Activated B cell treated with CpG ODN at 0.5 μM for 24 hours (primary cell): ENCODE data around the gene APP. TPM values are rescaled to one million over a fixed set of nuclear protein-coding genes. Genes with fewer than 3 reads are reported as not detected.

ENCODE experiments used
- ATAC-seq: fragments of 200-7000 bp; cut with Tn5 transposase; one replicate; pipeline ENCODE4 v1.10.0; 2021; ENCODE audit warnings: low read depth, mild to moderate bottlenecking, moderate library complexity
- CTCF ChIA-PET: fragments of 350-600 bp; sonication (Branson Sonifier 250); formaldehyde crosslinking; loops from one replicate; lab custom pipeline; 2021; ENCODE audit warnings: antibody characterized with exemption; lab: Charles Lee
- POLR2A ChIA-PET: fragments of 350-600 bp; sonication (Branson Sonifier 250); formaldehyde crosslinking; loops from one replicate; lab custom pipeline; 2021; ENCODE audit warnings: antibody characterized with exemption; lab: Charles Lee
- DNase-seq: peaks from one replicate; pipeline ENCODE4 v3.0.0; 2022
- H3K27ac Mint-ChIP-seq: one replicate; pipeline ENCODE4 v1.8.0; 2020; ENCODE audit warnings: mixed read lengths
- H3K27me3 Mint-ChIP-seq: one replicate; pipeline ENCODE4 v1.8.0; 2021; ENCODE audit warnings: mixed read lengths
- H3K36me3 Mint-ChIP-seq: one replicate; pipeline ENCODE4 v1.8.0; 2021; ENCODE audit warnings: low read depth, mixed read lengths
- H3K4me1 Mint-ChIP-seq: one replicate; pipeline ENCODE4 v1.8.0; 2021; ENCODE audit warnings: mixed read lengths
- H3K4me3 Mint-ChIP-seq: one replicate; pipeline ENCODE4 v1.8.0; 2020; ENCODE audit warnings: mild to moderate bottlenecking, mixed read lengths
- H3K9me3 Mint-ChIP-seq: one replicate; pipeline ENCODE4 v1.8.0; 2020; ENCODE audit warnings: mixed read lengths
- intact Hi-C: fragments of 100-400 bp; cut with micrococcal nuclease; formaldehyde crosslinking; loops from one replicate; pipeline ENCODE4 v1.15.1; 2024
- total RNA-seq: library from RNA; stranded (reverse); gene quantifications from 2 replicates; pipeline ENCODE4 v1.2.3, GENCODE V29; 2022
- TF ChIP-seq, protein P1 (sequence below): fragments of 200-600 bp; IDR thresholded peaks from one replicate; pipeline ENCODE4 v1.8.0; 2022; ENCODE audit warnings: antibody characterized with exemption, mild to moderate bottlenecking

The APP gene
- total RNA-seq, 1 donor from 2014 or later, result 32.1 TPM

DNA sequence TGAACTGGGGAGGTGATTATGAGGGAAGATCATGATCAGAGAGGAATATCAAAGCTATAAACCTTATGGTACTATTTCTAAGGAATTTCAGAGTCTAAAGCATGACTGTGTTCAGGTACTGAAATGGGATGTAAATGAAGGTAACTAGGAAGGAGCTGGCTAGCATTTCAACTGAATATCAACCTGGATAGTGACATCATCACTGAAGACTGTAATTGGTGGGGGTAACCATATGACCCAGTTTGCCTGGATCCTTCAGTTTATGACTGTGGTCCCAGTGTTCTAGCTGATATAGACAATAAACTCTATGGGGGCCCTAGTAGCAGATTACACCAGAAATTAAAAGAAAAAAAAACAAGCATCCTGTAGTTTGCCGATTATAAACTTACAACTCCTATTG lies 120.8 kb downstream of the APP start:
- ChIA-PET POLR2A (no interaction called here), CTCF (no interaction called here)
- TF ChIP-seq, protein P1, sequence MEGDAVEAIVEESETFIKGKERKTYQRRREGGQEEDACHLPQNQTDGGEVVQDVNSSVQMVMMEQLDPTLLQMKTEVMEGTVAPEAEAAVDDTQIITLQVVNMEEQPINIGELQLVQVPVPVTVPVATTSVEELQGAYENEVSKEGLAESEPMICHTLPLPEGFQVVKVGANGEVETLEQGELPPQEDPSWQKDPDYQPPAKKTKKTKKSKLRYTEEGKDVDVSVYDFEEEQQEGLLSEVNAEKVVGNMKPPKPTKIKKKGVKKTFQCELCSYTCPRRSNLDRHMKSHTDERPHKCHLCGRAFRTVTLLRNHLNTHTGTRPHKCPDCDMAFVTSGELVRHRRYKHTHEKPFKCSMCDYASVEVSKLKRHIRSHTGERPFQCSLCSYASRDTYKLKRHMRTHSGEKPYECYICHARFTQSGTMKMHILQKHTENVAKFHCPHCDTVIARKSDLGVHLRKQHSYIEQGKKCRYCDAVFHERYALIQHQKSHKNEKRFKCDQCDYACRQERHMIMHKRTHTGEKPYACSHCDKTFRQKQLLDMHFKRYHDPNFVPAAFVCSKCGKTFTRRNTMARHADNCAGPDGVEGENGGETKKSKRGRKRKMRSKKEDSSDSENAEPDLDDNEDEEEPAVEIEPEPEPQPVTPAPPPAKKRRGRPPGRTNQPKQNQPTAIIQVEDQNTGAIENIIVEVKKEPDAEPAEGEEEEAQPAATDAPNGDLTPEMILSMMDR, result no peak
- no peaks in the 10 kb centered on the region for H3K9me3 Mint-ChIP-seq
- no peaks in the 10 kb centered on the region for H3K4me1 Mint-ChIP-seq
- ATAC-seq (no peak), DNase-seq (no peak)
- H3K36me3 Mint-ChIP-seq, result peaks cover 41% of the 10 kb centered on the region
- no peak overlapping the region for H3K27ac Mint-ChIP-seq
- no peaks in the 10 kb centered on the region for H3K27me3 Mint-ChIP-seq
- intact Hi-C loops, result no loop called here
- no peak overlapping the region for H3K4me3 Mint-ChIP-seq

DNA sequence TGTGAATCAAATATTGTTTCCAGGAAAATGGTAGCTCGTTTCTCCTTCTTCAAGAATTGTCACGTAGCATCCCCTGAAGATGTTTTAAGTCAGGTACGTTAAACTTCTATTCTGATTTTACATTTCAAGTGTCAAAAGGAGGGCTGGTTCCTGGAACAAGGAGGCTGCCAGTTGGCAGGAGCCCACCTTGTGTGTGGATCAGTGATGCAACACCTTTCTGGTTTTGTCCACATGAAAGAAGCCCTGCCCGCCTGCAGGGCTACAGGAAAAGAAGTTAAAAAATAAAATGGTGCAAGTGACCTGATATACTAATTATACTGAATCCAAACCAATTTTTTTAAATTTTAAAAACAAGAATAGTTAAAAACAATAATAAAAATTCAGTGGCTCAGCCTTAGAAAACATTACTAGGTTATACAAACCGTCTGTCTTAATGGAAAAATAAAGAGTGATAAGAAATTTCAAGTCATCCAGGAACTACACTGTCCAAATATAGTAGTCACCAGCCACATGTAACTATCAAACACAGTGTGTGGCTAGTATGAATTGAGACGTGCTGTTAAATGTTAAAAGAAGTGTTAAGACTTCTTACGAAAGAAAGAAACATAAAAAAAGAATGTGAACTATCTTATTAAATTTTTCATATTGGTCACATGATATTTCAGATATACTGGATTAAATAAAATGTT lies 123.1 kb downstream of the APP start:
- CTCF ChIA-PET, result no interaction called here
- Mint-ChIP-seq H3K9me3 (no peaks in the 10 kb centered on the region), H3K36me3 (peaks cover 36% of the 10 kb centered on the region)

DNA sequence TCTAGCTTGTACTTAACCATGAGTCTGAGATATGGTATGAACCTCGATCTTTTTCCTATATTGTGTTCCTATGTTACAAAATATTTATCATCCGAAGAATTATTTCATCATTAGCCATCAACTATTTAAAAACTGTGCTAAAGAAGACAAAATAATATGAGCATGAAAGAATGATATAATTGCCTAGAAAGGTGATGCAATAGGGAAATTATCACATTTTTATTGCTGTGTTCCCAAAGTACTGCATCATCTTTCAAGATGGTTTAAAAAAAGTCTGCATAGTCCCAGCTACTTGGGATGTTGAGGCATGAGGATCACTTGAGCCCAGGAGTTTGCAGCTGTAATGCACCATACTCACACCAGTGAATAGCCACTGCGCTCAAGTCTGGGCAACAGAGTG lies 126.7 kb downstream of the APP start:
- H3K36me3 Mint-ChIP-seq, result peaks cover 12% of the 10 kb centered on the region
- POLR2A ChIA-PET, result no interaction called here

More for the DNA sequence above, 123.1 kb downstream of the APP start:
- TF ChIP-seq, protein P1, result no peak
- POLR2A ChIA-PET, result no interaction called here
- intact Hi-C loops, result no loop called here
- ATAC-seq (no peak), DNase-seq (no peak)
- Mint-ChIP-seq H3K27me3 (no peaks in the 10 kb centered on the region), H3K4me1 (no peaks in the 10 kb centered on the region), H3K27ac (no peak overlapping the region), H3K4me3 (no peak overlapping the region)

DNA sequence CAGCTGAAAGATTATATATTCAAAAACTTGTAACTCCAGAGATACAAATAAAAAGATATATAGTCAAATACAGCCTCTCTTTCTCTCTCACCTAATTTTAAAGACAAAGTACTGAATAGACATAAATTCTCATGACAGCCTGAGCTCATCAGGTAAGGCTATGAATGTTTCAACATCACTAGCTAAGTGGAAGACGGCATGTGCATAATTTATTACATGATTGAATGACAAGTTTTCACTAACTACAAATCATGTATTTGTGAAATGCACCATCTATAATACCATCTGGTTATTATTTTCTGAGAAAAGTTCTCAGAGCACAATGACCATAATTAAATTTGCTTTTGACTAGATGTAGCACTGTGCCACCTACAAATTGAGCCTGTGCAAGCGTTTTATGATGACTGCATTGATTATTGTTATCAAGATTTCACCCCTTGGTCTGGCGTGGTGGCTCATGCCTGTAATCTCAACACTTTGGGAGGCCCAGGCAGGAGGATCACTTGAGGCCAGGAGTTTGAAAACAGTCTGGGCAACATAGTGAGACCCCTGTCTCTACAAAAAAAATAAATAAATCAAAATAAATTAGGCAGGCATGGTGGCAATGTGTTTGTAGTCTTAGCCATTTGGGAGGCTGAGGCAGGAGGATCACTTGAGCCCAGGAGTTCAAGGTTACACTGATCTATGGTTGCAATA lies 128.2 kb downstream of the APP start:
- no peak overlapping the region for H3K4me3 Mint-ChIP-seq
- DNase-seq, result no peak
- intact Hi-C loops, result no loop called here
- no peaks in the 10 kb centered on the region for H3K9me3 Mint-ChIP-seq
- ATAC-seq, result no peak
- CTCF ChIA-PET, result no interaction called here
- no peaks in the 10 kb centered on the region for H3K4me1 Mint-ChIP-seq
- TF ChIP-seq, protein P1, result no peak
- H3K27me3 Mint-ChIP-seq, result no peaks in the 10 kb centered on the region
- H3K27ac Mint-ChIP-seq, result no peak overlapping the region
- POLR2A ChIA-PET, result no interaction called here
- H3K36me3 Mint-ChIP-seq, result peaks cover 9% of the 10 kb centered on the region

More for the DNA sequence above, 126.7 kb downstream of the APP start:
- no peaks in the 10 kb centered on the region for H3K9me3 Mint-ChIP-seq
- CTCF ChIA-PET, result no interaction called here
- intact Hi-C loops, result no loop called here
- H3K27me3 Mint-ChIP-seq, result no peaks in the 10 kb centered on the region
- H3K4me3 Mint-ChIP-seq, result no peak overlapping the region
- DNase-seq, result no peak
- no peaks in the 10 kb centered on the region for H3K4me1 Mint-ChIP-seq
- TF ChIP-seq, protein P1, result no peak
- H3K27ac Mint-ChIP-seq, result no peak overlapping the region
- no peak for ATAC-seq

DNA sequence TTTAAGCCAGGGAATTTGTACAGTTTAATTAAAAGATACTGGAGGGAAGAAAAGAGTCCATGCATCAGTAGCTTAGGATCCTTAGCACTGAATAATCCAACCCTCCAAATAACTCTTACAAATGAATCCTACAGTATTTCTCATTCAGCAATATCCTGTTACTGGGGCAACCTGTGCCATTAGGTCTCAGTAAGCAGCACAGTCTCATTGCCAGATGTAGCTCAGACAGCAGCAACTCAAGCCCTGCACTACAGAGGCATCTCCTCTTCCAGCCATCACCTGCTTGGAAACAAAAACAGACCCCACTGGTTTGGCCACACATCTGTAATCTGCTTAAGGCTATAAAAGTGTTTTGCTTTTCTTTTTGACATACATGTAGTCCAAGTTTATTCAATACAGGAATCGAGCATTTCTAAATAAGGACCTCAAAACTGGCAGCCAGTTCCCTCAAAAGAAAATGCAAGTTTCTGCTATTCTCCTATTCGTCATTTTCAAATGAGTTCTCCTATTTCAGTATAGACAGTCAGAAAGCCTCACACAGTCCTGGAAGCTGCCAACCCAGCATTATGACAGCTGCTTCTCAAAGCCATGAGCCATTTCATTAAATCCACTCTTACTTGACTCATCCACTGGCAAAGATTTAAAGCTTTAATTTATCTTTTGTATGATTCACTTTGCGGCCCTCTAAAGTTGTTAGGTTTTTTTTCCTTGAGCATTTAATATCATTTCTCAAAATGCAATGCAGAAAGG lies 129.0 kb downstream of the APP start:
- H3K27ac Mint-ChIP-seq, result no peak overlapping the region

More for the DNA sequence above, 129.0 kb downstream of the APP start:
- ATAC-seq, result no peak
- no peaks in the 10 kb centered on the region for H3K4me1 Mint-ChIP-seq
- no peaks in the 10 kb centered on the region for H3K27me3 Mint-ChIP-seq
- TF ChIP-seq, protein P1, result no peak
- DNase-seq, result no peak
- intact Hi-C loops, result no loop called here
- H3K4me3 Mint-ChIP-seq, result no peak overlapping the region
- CTCF ChIA-PET, result no interaction called here
- peaks cover 8% of the 10 kb centered on the region for H3K36me3 Mint-ChIP-seq
- POLR2A ChIA-PET, result no interaction called here
- no peaks in the 10 kb centered on the region for H3K9me3 Mint-ChIP-seq
